ENCODE data around the gene RAB28.
"Not testable (repeated sequence)": the region's sequence is repeated elsewhere in the genome, so short reads cannot be mapped to it uniquely, and the experiment has no call there.

RAB28 gene

DNA sequence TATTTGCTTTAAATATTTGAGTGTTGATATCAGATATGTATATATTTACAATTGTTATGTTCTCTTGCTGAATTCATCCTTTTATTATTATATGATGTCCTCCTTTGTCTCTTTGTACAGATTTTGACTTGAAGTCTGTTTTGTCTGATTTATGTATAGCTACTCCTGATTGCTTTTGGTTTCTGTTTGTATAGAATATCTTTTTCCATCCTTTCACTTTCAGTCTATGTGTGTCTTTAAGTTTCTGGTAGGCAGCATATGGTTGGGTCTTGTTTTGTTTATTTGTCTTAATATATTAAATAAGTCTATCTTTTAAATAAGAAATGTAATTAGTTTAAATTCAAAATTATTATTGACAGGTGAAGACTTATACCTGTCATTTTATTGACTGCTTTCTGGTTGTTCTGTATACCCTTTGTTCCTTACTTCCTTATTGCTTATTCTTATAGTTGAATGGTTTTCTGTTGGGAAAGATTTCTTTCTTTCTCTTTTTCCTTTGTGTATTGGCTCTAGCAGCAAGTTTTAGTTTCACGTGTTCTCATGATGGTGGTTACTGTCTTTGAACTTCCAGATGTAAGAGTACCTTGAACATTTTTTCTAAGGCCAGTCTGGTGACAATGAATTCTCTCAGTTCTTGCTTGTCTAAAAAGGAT is 31.1 kb downstream of the RAB28 start:
- no peak for DNase-seq (ENCODE audit: low read depth in 4 of 4, low spot score in 1 of 4)

DNA sequence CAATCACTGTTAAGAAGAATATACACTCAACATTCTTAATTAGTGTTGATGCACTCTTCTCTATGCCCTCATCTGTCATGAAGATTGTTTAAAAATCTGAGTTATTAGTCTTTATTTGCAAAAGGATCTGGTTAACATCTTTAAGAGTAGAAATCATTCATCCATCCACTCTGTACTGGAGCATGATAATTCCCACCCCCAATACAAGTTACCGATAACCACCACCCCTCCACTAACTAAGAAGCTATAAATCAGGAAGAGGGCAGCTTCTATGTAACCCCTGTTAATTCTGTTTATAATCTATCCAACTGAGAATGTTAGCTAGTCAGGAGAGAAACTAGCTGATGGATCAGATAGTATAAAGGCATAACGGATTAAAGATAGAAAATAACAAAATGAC is 34.5 kb downstream of the RAB28 start:
- DNase-seq (ENCODE audit: low read depth in 4 of 4, low spot score in 1 of 4), result no peak

DNA sequence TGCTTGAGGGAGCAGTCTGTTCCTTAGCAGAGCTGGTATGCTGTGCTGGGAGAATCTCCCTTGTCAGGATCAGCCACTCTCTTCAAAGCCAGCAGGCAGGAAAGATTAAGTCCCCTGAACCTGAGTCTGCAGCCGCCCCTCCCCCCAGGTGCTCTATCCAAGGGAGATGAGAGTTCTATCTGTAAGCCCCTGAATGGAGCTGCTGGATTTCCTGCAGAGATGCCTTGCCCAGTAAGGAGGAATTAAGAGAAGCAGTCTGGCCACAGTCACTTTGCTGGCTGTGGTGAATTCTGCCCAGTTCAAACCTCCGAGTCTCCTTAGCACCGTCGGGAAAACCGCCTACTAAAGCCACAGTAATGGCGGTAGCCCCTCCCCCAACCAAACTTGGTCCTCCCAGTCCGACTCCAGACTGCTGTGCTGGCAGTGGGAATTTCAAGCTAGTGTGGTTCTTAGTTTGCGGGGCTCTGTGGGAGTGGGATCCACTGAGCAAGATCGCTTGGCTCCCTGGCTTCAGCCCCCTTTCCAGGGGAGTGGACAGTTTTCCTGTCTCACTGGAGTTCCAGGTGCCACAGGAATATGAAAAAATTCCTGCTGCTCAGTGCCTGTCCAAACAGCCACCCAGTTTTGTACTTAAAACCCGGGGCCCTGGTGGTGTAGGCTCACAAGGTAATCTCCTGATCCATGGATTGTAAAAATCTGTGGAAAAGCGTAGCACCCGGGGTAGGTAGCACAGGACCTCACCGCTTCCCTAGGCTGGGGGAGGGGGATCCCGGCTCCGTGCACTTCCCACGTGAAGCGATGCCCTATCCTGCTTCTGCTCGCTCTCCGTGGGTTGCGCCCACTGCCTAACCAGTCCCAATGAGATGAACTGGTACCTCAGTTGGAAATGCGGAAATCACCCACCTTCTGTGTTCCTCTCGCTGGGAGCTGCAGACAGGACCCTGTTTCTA is 38.0 kb downstream of the RAB28 start:
- no peak for DNase-seq (ENCODE audit: low read depth in 4 of 4, low spot score in 1 of 4)

DNA sequence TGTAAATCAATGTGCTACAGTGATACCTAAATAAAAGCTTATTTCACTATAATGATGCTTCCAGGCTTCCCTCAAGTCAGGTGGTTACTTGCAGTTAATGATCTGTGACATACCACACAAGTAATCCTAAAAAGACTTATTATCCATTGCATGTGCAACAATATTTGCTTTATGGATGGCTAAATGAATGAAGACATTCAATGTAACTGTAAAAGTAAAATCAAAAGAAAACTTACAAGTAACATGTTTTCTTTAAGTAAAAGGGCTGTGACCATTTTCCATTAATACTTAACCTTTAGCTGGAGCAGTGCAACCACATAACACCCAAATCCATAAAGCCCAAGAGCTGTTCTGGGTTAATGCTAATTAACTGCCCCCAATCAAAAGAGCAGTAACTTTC is 42.6 kb downstream of the RAB28 start:
- no peak for DNase-seq (ENCODE audit: low read depth in 4 of 4, low spot score in 1 of 4)

DNA sequence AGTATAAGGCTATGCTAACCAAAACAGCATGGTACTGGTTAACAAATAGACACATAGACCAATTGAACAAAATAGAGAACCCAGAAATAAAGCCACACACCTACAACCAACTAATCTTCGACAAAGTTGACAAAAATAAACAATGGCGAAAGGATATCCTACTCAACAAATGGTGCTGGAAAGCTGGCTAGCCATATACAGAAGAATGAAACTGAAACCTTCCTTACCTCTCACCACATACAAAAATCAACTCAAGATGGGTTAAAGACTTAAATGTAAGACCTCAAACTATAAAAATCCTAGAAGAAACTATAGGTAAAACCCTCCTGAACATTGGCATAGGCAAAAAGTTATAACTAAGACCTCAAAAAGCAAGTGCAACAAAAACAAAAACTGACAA is 47.2 kb downstream of the RAB28 start:
- DNase-seq (ENCODE audit: low read depth in 4 of 4, low spot score in 1 of 4), result no peak

DNA sequence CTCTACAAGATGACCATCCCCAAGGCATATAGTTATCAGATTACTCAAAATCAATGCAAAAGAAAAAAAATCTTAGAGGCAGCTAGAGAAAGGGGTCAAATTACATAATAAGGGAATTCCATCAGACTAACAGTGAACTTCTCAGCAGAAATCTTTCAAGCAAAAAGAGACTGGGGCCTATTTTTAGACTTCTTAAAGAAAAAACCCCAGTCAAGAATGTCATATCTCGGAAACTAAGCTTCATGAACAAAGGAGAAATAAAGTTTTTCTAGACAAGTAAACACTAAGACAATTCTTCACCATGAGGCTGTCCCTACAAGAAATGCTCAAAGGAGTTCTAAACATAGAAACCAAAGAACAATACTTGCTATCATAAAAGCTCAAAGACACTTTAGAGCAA is 51.7 kb downstream of the RAB28 start:
- DNase-seq (ENCODE audit: low read depth in 4 of 4, low spot score in 1 of 4), result no peak

DNA sequence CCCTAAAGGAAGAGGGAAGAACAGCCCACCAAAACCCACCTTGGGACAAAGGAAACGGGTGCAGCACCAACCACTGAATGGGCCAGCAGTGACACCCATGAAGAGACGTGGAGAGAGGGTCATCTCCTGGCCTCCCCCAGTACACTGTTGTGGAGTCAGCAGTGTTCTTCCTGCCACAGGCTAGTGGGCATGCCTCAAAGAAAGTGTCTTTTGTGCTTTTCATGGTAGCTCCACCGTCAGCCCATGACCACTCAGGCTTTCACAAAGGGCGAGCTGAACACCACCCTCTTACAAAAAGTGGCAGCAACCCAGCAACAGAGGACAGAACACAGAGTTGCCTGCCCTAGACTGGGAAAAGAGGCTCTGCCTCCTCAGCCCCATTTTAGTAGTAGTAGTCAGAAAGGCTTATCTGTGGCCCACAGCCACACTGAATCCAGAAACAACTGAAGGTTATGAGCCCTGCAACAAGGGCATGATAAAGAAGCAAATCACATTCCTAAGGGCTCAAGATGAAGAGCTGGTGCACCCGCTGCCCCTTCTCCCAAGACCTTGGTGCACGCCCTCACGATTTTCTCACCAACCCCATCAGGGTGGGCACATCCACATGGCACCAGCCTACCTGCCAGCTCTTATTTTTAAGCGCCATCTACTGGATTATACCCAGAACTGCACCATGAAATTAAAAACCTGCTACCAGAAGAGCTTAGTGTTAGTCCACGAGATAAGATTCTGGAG is 53.1 kb downstream of the RAB28 start:
- no peak for DNase-seq (ENCODE audit: low read depth in 4 of 4, low spot score in 1 of 4)

DNA sequence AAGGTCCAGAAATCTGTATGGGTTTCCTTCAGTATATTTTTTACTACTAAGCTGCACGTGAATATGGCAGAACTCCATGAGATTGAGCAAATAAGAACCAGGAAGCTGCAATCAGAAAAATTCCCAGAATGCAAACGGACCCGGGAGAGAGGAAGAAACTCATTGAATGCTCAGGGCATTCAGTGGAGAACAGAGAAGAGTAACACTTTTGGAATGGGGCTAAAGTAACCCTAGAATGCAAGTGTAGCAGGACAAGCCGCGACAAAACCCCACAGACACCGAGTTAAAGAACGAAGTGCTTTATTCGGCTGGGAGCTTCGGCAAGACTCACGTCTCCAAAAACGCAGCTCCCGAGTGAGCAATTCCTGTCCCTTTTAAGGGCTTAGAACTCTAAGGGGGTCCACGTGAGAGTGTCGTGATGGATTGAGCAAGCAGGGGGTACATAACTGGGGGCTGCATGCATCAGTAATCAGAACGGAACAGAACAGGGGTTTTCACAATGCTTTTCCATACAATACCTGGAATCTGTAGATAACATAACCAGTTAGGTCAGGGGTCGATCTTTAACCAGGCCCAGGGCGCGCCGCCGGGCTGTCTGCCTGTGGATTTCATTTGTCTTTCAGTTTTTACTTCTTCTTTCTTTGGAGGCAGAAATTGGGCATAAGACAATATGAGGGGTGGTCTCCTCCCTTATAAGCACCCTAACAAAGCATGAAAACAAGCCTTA is 56.4 kb downstream of the RAB28 start:
- no peak for DNase-seq (ENCODE audit: low read depth in 4 of 4, low spot score in 1 of 4)

DNA sequence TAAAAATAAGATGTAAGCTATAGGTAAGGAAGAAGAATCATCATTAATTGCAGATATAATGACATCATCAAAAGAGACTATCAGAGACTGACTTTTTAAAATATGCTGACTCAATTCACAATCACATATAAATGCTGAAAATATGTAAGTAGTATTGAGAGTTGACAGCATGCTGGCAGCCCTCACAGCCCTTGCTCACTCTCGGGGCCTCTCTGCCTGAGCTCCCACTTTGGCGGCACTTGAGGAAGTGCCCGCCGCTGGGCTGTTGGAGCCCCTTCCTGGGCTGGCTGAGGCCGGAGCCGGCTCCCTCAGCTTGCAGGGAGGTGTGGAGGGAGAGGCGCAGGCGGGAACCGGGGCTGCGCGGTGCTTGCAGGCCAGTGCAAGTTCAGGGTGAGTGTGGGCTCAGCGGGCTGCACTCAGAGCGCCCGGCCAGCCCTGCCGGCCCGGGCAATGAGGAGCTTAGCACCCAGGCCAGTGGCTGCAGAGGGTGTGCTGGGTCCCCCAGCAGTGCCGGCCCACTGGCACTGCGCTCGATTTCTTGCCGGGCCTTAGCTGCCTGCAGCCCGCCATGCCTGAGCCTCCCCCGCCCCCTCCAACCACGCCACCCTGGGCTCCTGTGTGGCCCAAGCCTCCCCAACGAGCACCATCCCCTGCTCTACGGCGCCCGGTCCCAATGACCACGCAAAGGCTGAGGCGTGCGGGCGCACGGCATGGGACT is 68.9 kb downstream of the RAB28 start:
- no peak for DNase-seq (ENCODE audit: low read depth in 4 of 4, low spot score in 1 of 4)

DNA sequence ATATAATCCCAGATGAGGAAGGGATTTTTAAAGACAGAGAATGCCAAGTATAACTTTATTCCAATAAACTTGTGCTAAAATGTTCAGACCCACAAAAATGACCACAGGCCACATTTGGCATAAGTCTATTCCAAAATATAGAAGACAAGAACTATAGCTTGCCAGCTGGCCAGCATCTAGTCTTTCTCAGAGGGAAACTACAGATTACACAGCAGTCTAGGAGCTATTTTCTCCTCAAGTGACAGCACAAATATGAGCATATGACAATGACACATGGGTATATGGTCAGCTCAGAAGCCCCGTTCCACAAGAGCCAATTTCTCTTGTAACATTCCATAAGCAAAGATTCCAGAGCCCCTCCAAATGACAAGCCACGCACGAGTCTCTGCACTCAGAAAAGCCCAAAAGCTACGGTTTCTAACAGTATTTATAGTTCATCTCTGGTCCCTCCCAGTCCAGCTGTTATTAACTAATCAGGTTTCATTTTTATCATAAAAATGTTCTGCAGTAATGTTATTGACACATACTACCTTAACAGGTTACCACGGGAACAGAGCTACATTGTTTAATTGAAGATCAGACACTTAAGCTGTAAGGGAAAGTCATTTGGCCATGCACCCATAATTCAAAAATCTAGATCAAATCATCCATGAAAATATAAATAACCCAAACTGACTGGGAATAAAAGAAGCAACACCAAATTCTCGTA is 70.3 kb downstream of the RAB28 start:
- no peak for DNase-seq (ENCODE audit: low read depth in 4 of 4, low spot score in 1 of 4)

DNA sequence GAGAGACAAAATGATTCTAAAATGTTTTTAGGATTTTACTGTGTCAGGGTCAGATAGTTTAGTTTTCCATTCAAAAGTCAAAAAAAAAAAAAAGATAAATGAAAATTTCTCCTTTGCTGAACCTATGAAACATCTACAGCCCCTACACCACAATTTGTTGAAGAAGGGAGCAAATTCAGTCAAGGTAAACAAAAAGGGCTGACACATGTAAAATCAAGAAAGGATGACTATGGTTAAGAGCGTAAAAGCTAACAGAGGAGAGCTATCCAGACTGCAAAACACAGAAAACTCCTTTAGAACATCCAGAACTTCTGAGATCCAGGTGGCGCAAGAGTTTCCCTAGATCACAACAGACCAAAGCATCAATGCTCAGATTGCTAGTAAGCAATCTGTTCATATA is 72.2 kb downstream of the RAB28 start:
- no peak for DNase-seq (ENCODE audit: low read depth in 4 of 4, low spot score in 1 of 4)

DNA sequence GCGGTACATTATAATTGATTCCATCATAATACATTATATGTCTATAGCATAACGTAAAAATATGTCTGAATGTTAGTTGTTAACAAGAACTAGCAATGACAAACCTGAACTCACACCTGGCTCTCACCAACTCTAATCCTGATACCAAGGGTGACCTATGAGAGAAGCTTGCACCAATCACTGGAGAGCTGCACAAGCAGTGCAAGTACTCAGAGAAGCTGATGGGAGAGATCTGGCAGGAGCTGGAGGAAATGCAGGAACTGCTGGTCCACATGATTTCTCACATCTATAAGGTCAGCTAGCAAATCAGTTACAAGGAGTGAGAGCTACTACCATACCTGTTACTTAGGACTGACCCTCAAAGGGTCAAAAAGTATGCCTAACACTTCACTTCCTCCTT is 74.8 kb downstream of the RAB28 start:
- DNase-seq (ENCODE audit: low read depth in 4 of 4, low spot score in 1 of 4), result no peak

DNA sequence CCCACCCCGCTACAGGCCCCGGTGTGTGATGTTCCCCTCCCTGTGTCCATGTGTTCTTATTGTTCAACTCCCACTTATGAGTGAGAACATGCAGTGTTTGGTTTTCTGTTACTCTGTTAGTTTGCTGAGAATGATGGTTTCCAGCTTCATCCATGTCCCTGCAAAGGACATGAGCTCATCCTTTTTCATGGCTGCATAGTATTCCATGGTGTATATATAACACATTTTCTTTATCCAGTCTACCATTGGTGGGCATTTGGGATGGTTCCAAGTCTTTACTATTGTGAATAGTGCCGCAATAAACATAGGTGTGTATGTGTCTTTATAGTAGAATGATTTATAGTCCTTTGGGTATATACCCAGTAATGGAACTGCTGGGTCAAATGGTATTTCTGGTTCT is 78.0 kb downstream of the RAB28 start:
- not testable (repeated sequence) for DNase-seq (ENCODE audit: low read depth in 4 of 4, low spot score in 1 of 4)

DNA sequence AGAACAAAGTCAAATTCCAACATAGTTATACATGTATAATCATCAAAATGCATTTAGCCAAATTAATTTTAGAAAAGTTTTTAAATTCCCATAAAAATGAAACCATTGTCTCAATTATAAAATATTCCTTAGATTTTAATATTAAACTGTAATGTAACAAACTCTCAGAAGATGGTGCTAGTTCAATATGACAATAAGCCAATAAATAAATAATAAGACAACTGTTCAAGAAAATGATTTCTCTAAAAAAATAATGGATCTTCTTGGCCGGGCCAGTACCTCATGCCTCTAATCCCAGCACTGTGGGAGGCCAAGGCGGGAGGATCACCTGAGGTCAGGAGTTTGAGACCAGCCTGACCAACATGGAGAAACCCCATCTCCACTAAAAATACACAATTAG is 80.3 kb downstream of the RAB28 start:
- no peak for DNase-seq (ENCODE audit: low read depth in 4 of 4, low spot score in 1 of 4)

DNA sequence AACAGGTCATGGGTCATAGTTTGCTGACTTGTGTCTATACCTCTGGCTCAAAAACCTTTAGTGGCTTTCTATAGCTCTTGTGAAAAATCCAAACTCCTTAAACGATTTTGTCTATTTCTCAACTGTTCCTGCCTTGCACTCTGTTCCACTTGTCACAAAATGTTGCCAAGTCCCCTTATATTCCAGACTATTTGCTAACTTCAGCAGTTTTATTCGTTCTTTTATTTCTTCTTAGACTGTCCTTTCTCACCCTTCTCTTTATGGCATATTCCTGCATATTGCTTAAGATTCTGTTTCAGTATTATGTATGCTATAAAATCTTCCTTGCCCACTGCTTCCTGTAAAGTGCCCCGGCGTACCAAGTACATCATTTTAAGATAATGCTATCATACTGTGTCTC is 80.8 kb downstream of the RAB28 start:
- DNase-seq (ENCODE audit: low read depth in 4 of 4, low spot score in 1 of 4), result no peak

DNA sequence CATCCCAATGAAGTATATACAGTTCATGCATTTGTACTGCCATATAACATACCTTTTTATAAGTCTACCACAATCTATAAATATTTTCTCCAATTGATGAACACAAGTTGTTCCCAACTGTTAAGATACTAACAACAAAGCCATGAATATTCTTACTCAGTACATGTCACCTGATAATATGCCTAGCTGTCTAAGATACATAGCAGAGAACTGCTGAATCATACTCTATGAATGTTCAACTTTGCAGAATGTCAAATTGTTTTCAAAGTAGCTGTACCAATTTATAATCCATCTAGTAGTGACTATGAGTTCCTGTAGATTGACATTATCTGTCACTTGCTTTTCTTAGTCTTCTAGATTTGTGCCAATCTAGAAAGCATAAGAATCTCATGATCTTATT is 84.9 kb downstream of the RAB28 start:
- no peak for DNase-seq (ENCODE audit: low read depth in 4 of 4, low spot score in 1 of 4)

DNA sequence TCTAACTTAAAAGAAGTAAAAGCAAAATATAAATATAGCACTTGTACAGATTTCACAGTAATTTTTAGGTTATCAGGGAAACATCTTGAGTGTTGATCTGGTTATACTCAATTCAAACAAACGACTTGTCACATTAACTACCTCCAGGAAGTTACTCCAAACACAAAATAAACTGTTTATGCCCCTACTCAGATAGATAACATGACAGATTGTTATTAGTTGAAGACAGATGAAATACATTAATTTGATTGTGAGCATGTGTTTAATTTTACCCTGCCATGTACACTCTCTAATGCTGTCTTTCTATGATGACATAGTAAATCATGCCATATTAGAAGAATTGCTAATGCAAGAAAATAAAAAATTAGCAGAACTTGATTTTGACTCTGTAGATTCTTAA is 88.0 kb downstream of the RAB28 start:
- no peak for DNase-seq (ENCODE audit: low read depth in 4 of 4, low spot score in 1 of 4)

DNA sequence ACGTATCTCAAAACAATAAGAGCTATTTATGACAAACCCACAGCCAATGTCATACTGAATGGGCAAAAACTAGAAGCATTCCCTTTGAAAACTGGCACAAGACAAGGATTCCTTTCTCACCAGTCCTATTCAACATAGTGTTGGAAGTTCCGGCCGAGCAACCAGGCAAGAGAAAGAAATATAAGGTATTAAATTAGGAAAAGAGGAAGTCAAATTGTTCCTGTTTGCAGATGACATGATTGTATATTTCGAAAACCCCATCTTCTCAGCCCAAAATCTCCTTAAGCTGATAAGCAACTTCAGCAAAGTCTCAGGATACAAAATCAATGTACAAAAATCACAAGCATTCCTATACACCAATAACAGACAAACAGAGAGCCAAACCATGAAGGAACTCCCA is 94.2 kb downstream of the RAB28 start:
- not testable (repeated sequence) for DNase-seq (ENCODE audit: low read depth in 4 of 4, low spot score in 1 of 4)

DNA sequence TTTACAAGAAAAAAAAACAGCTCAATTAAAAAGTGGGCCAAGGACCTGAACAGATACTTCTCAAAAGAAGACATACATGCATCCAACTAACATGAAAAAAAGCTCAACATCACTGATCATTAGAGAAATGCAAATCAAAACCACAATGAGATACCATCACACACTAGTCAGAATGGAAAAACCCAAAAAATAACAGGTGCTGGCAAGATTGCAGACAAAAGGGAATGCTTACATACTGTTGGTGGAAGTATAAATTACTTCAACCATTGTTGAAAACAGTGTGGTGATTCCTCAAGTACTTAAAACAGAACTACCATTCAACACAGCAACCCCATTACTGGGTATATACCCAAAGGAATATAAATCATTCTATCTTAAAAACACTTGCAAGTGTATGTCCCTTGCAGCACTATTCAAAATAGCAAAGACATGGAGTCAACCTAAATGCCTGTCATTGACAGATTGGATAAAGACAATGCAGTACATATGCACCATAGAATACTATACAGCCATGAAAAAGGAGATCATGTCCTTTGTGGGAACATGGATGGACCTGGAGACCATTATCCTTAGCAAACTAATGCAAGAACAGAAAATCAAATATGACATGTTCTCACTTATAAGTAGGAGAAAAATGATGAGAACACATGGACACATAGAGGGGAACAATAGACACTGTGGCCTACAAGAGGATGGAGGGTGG is 97.6 kb downstream of the RAB28 start:
- no peak for DNase-seq (ENCODE audit: low read depth in 4 of 4, low spot score in 1 of 4)

All from stimulated activated CD4-positive, alpha-beta T cell treated with anti-CD3 and anti-CD28 coated beads, Interleukin-1b, Interleukin-23, amount 100 ng/mL, for 24 hours (primary cell).